Measurements from ENCODE around the gene CEP44. TPM values are rescaled to one million over a fixed set of nuclear protein-coding genes. Genes with fewer than 3 reads are reported as not detected.
"Not testable (repeated sequence)": the region's sequence is repeated elsewhere in the genome, so short reads cannot be mapped to it uniquely, and the experiment has no call there.

Gene CEP44
- total RNA-seq, 6 experiments from 2014 or later, result 7.6 to 8.8 (median 8.2) TPM

DNA sequence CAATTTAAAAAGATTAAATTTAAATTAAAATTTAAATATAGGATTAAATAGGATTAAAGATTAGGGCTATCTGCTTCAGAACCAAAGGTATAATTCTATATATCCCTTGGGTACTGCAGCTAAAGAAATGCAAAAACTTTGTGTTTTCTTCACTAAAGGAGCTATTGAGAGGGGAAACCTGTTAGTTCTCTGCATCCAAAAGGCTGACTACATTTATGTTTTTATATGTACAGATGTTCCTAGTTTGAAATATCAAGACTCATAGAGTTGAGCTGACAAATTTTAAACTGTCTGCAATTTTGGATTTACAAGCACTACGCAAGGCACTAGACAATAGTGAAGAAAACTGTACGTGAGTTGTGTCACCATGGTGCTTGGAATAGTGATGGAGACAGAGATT, 95.2 kb downstream of the CEP44 start:
- Mint-ChIP-seq H3K36me3 (ENCODE audit: low read depth) (no peaks in the 10 kb centered on the region), H3K9me3 (no peaks in the 10 kb centered on the region), H3K4me3 (no peak overlapping the region), H3K27me3 (ENCODE audit: insufficient read depth) (peaks cover 1% of the 10 kb centered on the region; the same call in 1 of the 2 replicates), H3K4me1 (ENCODE audit: low read depth) (no peaks in the 10 kb centered on the region), H3K27ac (no peak overlapping the region)
- no peak for TF ChIP-seq CTCF (IDR thresholded peaks at IDR 0.05)
- no peak for DNase-seq

DNA sequence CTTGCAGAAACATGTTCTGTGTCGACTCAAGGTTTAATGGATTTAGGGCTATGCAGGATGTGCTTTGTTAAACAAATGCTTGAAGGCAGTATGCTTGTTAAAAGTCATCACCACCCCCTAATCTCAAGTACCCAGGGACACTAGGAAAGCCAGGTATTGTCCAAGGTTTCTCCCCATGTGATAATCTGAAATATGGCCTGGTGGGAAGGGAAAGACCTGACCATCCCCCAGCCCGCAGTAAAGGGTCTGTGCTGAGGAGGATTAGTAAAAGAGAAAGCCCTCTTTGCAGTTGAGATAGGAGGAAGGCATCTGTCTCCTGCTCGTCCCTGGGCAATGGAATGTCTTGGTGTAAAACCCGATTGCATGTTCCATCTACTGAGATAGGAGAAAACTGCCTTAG, 96.5 kb downstream of the CEP44 start:
- not testable (repeated sequence) for H3K9me3 Mint-ChIP-seq; H3K36me3 Mint-ChIP-seq (ENCODE audit: low read depth); H3K4me3 Mint-ChIP-seq; H3K27ac Mint-ChIP-seq; H3K27me3 Mint-ChIP-seq (ENCODE audit: insufficient read depth); H3K4me1 Mint-ChIP-seq (ENCODE audit: low read depth); DNase-seq

GRCh38 chr4:174380699-174381439, 97.2 kb downstream of the CEP44 start:
- H3K4me1 Mint-ChIP-seq (ENCODE audit: low read depth), result no peaks in the 10 kb centered on the region
- TF ChIP-seq CTCF (IDR thresholded peaks at IDR 0.05), result no peak
- no peaks in the 10 kb centered on the region for H3K36me3 Mint-ChIP-seq (ENCODE audit: low read depth)
- no peak overlapping the region for H3K27ac Mint-ChIP-seq
- DNase-seq, result no peak
- no peak overlapping the region for H3K4me3 Mint-ChIP-seq
- H3K9me3 Mint-ChIP-seq, result no peaks in the 10 kb centered on the region
- peaks cover 1% of the 10 kb centered on the region; the same call in 1 of the 2 replicates for H3K27me3 Mint-ChIP-seq (ENCODE audit: insufficient read depth)

GRCh38 chr4:174381440-174381800, 97.7 kb downstream of the CEP44 start:
- Mint-ChIP-seq H3K9me3 (no peaks in the 10 kb centered on the region), H3K4me3 (no peak overlapping the region), H3K4me1 (ENCODE audit: low read depth) (no peaks in the 10 kb centered on the region), H3K36me3 (ENCODE audit: low read depth) (no peaks in the 10 kb centered on the region), H3K27me3 (ENCODE audit: insufficient read depth) (peaks cover 1% of the 10 kb centered on the region; the same call in 1 of the 2 replicates), H3K27ac (no peak overlapping the region)
- DNase-seq, result no peak
- no peak for TF ChIP-seq CTCF (IDR thresholded peaks at IDR 0.05)

Other genes starting within 250 kb of the CEP44 start
- 10 to 100 TPM; 15.4 to 22.2 (median 21.5) TPM for gene FBXO8, start 244 bp upstream of the CEP44 start, total RNA-seq (2021; fragmentation: NEBNext Ultra II Directional; extraction: Animal tissue kit (Norgen Biotek cat#: 25700))
- gene HPGD, start 238.6 kb downstream of the CEP44 start, total RNA-seq (2021; fragmentation: NEBNext Ultra II Directional; extraction: Animal tissue kit (Norgen Biotek cat#: 25700)), result not detected